GM18858 (cell line): ENCODE measurements around the gene KREMEN2.
"Not testable (repeated sequence)": the region's sequence is repeated elsewhere in the genome, so short reads cannot be mapped to it uniquely, and the experiment has no call there.

ENCODE experiments used
- ATAC-seq: cut with Tn5 transposase; IDR thresholded peaks from one replicate; pipeline ENCODE4 v1.9.1; 2021; ENCODE audit not compliant: unreplicated experiment

The KREMEN2 gene, protein sequence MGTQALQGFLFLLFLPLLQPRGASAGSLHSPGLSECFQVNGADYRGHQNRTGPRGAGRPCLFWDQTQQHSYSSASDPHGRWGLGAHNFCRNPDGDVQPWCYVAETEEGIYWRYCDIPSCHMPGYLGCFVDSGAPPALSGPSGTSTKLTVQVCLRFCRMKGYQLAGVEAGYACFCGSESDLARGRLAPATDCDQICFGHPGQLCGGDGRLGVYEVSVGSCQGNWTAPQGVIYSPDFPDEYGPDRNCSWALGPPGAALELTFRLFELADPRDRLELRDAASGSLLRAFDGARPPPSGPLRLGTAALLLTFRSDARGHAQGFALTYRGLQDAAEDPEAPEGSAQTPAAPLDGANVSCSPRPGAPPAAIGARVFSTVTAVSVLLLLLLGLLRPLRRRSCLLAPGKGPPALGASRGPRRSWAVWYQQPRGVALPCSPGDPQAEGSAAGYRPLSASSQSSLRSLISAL

GRCh38 chr16:2963723-2964474, at the start of gene KREMEN2:
TSS of gene KREMEN2 (plus strand) at chr16:2964275. CDS start at chr16:2964521, 246 bp downstream.
- no peak for ATAC-seq

DNA sequence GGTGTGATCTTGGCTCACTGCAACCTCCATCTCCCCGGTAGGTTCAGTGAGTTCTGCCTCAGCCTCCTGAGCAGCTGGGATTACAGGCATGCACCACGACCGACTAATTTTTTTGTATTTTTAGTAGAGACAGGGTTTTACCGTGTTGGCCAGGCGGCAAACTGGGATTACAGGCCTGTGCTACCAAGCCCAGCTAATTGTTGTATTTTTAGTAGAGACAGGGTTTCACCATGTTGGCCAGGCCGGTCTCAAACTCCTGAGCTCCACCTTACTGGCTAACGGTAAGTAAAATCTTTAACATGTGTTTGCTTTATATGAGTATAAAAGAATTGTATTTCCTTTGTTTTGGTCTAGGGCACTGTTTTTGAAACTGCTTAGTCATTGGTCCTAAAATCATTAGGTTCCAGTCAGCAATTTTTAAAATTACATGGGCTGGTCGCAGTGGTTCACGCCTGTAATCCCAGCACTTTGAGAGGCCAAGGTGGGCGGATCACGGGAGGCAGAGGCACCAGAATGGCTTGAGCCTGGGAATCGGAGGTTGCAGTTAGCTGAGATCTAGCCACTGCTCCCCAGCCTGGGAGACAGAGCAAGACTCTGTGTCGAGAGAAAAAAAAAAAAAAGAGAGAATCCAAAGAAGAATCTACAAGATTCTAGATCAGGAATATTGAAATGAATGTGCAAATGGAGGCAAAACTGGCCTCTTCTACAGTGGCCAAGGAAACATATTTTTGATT, 48.7 kb upstream of the KREMEN2 start:
- ATAC-seq: no peak

GRCh38 chr16:2919511-2920255, 44.4 kb upstream of the KREMEN2 start:
- no peak for ATAC-seq

DNA sequence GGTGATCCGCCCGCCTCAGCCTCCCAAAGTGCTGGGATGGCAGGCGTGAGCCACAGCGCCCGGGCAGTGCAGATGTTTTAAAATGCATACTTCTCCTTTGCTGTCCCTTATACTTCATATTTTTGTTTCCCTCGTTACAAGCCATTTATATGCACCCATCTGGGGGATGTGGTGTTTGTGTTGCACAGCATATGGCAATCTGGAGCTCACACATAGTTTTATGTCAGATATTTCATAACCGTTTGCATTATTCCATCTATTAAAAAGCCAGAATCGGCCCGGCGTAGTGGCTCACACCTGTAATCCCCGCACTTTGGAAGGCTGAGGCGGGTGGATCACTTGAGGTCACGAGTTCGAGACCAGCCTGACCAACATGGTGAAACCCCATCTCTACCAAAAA, 40.6 kb upstream of the KREMEN2 start:
- no peak for ATAC-seq

DNA sequence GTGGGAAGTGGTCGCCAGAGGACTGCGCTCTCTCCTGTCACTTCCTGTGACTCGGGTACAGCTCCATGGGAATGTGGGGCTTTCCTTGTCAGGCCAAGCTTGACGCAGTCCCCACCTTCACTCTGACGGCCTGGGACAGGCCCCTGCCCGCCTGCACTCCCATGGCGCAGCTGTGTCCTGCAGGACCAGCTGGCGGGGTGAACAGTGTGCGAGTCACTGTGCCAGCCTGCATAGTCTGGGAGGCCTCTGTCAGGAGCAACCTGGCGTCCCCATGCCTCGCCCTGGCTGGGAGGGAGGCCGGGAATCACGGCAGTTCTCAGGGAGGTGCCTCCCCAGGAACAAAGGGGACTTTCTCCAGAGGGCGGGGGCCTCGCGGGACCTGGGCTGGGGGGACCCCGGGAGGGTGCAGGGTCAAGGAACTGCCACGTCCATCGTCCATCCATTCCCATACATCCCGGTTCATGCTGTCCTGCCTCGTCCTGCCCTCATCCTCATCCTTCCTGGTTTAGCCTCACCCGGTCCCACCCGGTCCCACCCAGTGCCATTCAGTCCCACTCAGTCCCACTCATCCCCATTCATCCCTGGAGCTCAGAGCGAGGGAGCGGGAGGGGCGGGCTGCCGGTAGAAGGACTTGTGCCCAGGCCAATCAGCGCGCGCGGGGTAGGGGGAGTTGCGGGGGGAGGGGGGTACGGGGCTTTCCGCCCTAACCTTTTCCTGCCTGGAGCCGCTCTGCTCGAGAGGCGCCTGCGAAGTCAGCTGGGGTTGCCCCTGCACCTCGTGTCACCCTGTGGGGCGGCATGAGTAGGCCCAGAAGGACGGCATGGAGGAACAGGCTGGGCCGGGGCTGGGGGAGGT, 38.9 kb upstream of the KREMEN2 start:
- ATAC-seq: no peak

GRCh38 chr16:2925951-2926649, 38.0 kb upstream of the KREMEN2 start:
- ATAC-seq: no peak

- ATAC-seq: no peak
Measured at GRCh38 chr16:2926650-2926999, 37.5 kb upstream of the KREMEN2 start.

DNA sequence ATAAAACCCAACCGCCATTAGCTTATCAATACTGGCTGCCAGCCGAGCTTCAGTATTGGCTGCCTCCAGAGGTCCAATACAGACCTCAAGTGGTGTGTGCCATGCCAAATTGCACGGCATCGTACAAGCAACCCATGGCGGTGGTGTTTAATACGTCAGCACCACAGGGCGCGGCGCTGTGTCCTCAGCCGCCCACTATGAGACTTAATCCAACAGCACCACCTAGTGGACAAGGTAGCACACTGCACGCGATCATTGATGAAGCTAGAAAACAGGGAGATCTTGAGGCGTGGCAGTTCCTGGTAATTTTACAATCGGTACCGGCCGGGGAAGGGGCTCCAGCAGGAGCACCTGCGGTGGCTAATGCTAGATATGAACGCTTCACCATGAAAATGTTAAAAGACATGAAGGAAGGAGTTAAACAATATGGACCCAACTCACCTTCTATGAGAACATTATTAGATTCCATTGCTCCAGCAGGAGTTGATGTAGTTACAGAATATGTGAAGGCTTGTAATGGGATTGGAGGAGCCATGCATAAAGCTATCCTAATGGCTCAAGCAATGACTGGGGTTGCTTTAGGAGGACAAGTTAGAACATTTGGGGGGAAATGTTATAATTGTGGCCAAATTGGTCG, 36.9 kb upstream of the KREMEN2 start:
- no peak for ATAC-seq

GRCh38 chr16:2928151-2928550, 35.9 kb upstream of the KREMEN2 start:
- ATAC-seq: not testable (repeated sequence)

GRCh38 chr16:2928796-2929195, 35.3 kb upstream of the KREMEN2 start:
- ATAC-seq: no peak

- no peak for ATAC-seq
Measured at GRCh38 chr16:2929693-2930092, 34.4 kb upstream of the KREMEN2 start.

- no peak for ATAC-seq
Measured at GRCh38 chr16:2930236-2930635, 33.8 kb upstream of the KREMEN2 start.

DNA sequence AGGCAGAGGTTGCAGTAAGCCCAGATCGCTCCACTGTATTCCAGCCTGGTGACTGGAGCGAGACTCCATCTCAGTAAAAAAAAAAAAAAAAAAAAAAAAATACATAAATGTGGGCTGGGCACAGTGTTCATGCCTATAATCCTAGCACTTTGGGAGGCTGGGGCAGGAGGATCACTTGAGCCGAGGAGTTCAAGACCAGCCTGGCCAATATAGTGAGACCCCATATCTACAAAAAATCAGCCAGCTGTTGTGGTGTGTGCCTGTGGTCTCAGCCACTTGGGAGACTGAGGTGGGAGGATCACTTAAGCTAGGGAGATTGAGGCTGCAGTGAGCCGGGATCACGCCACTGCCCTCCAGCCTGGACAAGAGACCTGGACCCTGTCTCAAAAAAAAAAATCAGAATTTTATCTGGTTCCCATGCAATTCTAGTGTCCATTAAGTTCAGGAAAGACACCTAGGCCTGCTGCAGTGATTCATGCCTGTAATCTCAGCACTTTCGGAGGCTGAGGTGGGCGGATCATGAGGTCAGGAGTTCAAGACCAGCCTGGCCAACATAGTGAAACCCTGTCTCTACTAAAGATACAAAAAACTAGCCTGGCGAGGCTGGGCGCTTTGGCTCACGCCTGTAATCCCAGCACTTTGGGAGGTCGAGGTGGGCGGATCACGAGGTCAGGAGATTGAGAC, 32.7 kb upstream of the KREMEN2 start:
- ATAC-seq: not testable (repeated sequence)

- no peak for ATAC-seq
Measured at GRCh38 chr16:2933136-2933535, 30.9 kb upstream of the KREMEN2 start.

- ATAC-seq: no peak
Measured at GRCh38 chr16:2933701-2934100, 30.4 kb upstream of the KREMEN2 start.

DNA sequence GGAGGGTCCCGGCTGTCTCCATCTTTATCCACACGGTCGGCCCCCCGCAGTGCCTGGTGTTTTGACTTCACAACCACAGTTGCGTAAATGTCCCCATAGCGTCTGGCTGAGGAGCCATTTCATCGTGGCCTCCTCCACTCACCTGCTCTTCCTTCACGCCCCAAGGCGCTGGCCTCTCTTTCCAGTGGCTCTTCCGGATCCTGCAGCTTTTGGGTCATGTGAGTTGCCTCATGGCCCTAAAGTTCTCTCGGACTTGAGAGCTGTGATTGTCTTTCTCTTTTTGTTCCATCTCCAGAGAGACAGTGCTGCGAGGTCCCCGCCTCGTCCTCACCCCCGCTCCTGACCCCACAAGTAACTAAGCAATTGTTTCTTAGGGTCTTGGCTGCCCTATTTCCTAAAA, 29.6 kb upstream of the KREMEN2 start:
- no peak for ATAC-seq

DNA sequence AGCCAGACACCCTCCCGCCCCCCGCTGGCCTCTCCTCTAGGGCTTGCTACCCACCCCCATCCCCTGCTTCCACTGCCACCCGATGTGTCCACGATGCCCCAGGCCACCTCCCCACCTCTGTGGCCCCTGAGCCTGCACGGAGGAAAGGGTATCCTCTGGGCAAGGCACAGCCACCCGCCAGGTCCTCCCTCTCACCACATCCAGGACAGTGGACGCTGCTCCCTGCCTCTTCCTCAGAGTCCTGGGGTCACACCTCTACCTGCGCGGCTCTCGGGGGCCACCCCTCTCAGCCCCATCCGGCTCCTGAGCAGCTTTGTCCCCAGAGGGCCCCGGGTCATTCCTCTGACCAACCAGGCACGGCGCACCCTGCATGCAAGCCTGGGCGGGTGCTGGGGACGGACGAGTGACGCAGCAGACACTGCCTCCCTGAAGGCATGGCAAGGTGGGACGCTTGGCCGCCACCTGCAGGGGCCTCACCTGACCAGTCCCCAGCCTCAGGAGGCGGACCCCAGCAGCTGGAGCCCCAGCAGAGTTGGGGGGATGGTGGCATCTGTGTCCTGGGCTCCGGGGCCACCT, 27.6 kb upstream of the KREMEN2 start:
- ATAC-seq: no peak

- ATAC-seq: no peak
Measured at GRCh38 chr16:2937170-2937569, 26.9 kb upstream of the KREMEN2 start.
